ENCODE results near the gene PRSS1.

Gene PRSS1

DNA sequence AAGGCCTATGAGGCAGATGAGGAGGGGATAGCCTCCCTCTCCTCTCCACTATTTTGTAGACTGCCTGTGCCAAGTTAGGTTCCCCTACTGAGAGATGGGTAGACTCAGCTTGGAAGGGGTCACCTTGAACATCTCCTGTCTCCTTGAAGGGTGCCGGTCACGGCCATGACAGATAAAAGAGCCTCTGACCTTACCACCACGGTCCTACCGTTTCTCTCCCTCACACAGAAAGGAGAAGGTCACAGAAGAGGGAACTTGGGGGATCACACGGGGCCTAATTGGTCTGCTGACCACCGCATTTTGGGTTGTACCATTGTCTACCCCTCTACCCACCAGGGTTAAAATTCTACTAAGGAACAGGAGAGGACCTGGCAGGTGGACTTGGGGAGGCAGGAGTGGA lies 38.5 kb downstream of the PRSS1 start:
- H3K27me3 ChIP-seq (ENCODE audit: control insufficient read depth, insufficient read depth, low read length): peaks cover 3% of the 10 kb centered on the region
- no peaks in the 10 kb centered on the region for H3K4me1 ChIP-seq (ENCODE audit: control insufficient read depth, insufficient read depth, low read length)
- no peak overlapping the region for H3K9ac ChIP-seq (ENCODE audit: low read depth, low read length)
- H3K4me3 ChIP-seq (ENCODE audit: low read depth, low read length): no peak overlapping the region
- H3K36me3 ChIP-seq (ENCODE audit: control insufficient read depth, insufficient read depth, low read length): no peaks in the 10 kb centered on the region
- no peak overlapping the region for H3K27ac ChIP-seq (ENCODE audit: low read depth, low read length)
- H3K9me3 ChIP-seq (ENCODE audit: control insufficient read depth, insufficient read depth, low read length): no peaks in the 10 kb centered on the region

GRCh38 chr7:142788303-142789289 lies 39.3 kb downstream of the PRSS1 start:
- no peak overlapping the region for H3K9ac ChIP-seq (ENCODE audit: low read depth, low read length)
- 0 out of 2 replicates have a peak, but pooled peaks cover 4% of the 10 kb centered on the region for H3K27me3 ChIP-seq (ENCODE audit: control insufficient read depth, insufficient read depth, low read length)
- H3K4me1 ChIP-seq (ENCODE audit: control insufficient read depth, insufficient read depth, low read length): no peaks in the 10 kb centered on the region
- no peak overlapping the region for H3K27ac ChIP-seq (ENCODE audit: low read depth, low read length)
- H3K9me3 ChIP-seq (ENCODE audit: control insufficient read depth, insufficient read depth, low read length): no peaks in the 10 kb centered on the region
- H3K4me3 ChIP-seq (ENCODE audit: low read depth, low read length): no peak overlapping the region
- no peaks in the 10 kb centered on the region for H3K36me3 ChIP-seq (ENCODE audit: control insufficient read depth, insufficient read depth, low read length)

DNA sequence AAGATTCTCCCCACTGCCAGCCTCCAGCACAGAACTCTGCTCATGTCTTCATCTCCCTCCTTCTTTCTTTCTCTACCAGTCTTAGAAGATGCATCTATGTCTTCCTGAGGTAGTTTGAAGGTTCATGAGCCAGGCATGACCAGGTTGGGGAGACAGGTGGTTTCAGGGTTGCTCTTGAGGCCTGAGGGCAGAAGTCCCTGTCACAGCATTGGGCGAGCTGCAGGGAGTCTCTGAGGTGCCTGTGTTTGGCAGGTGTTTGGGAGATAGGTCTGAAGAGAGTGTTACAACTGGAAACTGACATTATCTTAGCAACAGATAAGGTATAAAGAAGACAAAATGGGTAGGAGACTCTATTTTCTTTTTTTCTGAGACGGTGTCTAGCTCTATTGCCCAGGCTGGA lies 40.2 kb downstream of the PRSS1 start:
- Histone ChIP-seq H3K4me3 (ENCODE audit: low read depth, low read length) (no peak overlapping the region), H3K27me3 (ENCODE audit: control insufficient read depth, insufficient read depth, low read length) (peaks cover 12% of the 10 kb centered on the region), H3K4me1 (ENCODE audit: control insufficient read depth, insufficient read depth, low read length) (no peaks in the 10 kb centered on the region), H3K36me3 (ENCODE audit: control insufficient read depth, insufficient read depth, low read length) (no peaks in the 10 kb centered on the region), H3K9ac (ENCODE audit: low read depth, low read length) (no peak overlapping the region), H3K9me3 (ENCODE audit: control insufficient read depth, insufficient read depth, low read length) (no peaks in the 10 kb centered on the region), H3K27ac (ENCODE audit: low read depth, low read length) (no peak overlapping the region)

GRCh38 chr7:142790056-142790455 lies 40.8 kb downstream of the PRSS1 start:
- no peak overlapping the region for H3K9ac ChIP-seq (ENCODE audit: low read depth, low read length)
- H3K36me3 ChIP-seq (ENCODE audit: control insufficient read depth, insufficient read depth, low read length): no peaks in the 10 kb centered on the region
- no peaks in the 10 kb centered on the region for H3K9me3 ChIP-seq (ENCODE audit: control insufficient read depth, insufficient read depth, low read length)
- H3K27me3 ChIP-seq (ENCODE audit: control insufficient read depth, insufficient read depth, low read length): peaks cover 18% of the 10 kb centered on the region
- no peak overlapping the region for H3K4me3 ChIP-seq (ENCODE audit: low read depth, low read length)
- H3K27ac ChIP-seq (ENCODE audit: low read depth, low read length): no peak overlapping the region
- peaks cover 5% of the 10 kb centered on the region for H3K4me1 ChIP-seq (ENCODE audit: control insufficient read depth, insufficient read depth, low read length)

DNA sequence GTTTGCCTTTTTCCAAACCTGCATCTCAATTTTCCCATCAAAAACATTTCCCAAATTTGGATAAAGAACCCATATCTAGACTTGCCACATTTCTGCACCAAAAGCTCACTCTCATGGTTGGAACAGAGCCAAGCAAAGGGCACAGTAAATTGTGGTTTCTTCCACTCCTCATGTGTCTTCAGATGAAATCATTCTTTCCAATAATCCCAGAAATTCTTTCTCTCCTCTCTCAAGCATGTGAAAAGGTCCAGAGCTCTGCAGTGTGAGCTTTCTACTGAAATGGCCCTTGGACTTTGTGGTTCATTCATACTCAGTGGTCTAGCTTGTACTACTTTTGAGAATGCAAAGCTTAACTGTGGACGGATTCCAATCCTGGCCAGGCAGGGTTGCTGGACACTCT lies 41.3 kb downstream of the PRSS1 start:
- H3K4me3 ChIP-seq (ENCODE audit: low read depth, low read length): no peak overlapping the region
- no peak overlapping the region for H3K9ac ChIP-seq (ENCODE audit: low read depth, low read length)
- H3K27ac ChIP-seq (ENCODE audit: low read depth, low read length): no peak overlapping the region
- H3K9me3 ChIP-seq (ENCODE audit: control insufficient read depth, insufficient read depth, low read length): no peaks in the 10 kb centered on the region
- no peaks in the 10 kb centered on the region for H3K36me3 ChIP-seq (ENCODE audit: control insufficient read depth, insufficient read depth, low read length)
- H3K27me3 ChIP-seq (ENCODE audit: control insufficient read depth, insufficient read depth, low read length): peaks cover 23% of the 10 kb centered on the region
- H3K4me1 ChIP-seq (ENCODE audit: control insufficient read depth, insufficient read depth, low read length): peaks cover 10% of the 10 kb centered on the region

DNA sequence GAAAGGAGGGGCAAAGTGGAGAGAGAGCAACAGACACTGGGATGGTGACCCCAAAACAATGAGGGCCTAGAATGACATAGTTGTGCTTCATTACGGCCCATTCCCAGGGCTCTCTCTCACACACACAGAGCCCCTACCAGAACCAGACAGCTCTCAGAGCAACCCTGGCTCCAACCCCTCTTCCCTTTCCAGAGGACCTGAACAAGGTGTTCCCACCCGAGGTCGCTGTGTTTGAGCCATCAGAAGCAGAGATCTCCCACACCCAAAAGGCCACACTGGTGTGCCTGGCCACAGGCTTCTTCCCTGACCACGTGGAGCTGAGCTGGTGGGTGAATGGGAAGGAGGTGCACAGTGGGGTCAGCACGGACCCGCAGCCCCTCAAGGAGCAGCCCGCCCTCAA lies 42.2 kb downstream of the PRSS1 start:
- Histone ChIP-seq H3K27me3 (ENCODE audit: control insufficient read depth, insufficient read depth, low read length) (peaks cover 32% of the 10 kb centered on the region), H3K9ac (ENCODE audit: low read depth, low read length) (no peak overlapping the region), H3K36me3 (ENCODE audit: control insufficient read depth, insufficient read depth, low read length) (no peaks in the 10 kb centered on the region), H3K4me1 (ENCODE audit: control insufficient read depth, insufficient read depth, low read length) (peaks cover 18% of the 10 kb centered on the region), H3K4me3 (ENCODE audit: low read depth, low read length) (no peak overlapping the region), H3K9me3 (ENCODE audit: control insufficient read depth, insufficient read depth, low read length) (no peaks in the 10 kb centered on the region), H3K27ac (ENCODE audit: low read depth, low read length) (no peak overlapping the region)

GRCh38 chr7:142792129-142792528 lies 42.9 kb downstream of the PRSS1 start:
- peaks cover 18% of the 10 kb centered on the region for H3K4me1 ChIP-seq (ENCODE audit: control insufficient read depth, insufficient read depth, low read length)
- H3K27ac ChIP-seq (ENCODE audit: low read depth, low read length): no peak overlapping the region
- H3K9me3 ChIP-seq (ENCODE audit: control insufficient read depth, insufficient read depth, low read length): no peaks in the 10 kb centered on the region
- H3K36me3 ChIP-seq (ENCODE audit: control insufficient read depth, insufficient read depth, low read length): no peaks in the 10 kb centered on the region
- H3K9ac ChIP-seq (ENCODE audit: low read depth, low read length): no peak overlapping the region
- H3K27me3 ChIP-seq (ENCODE audit: control insufficient read depth, insufficient read depth, low read length): peaks cover 39% of the 10 kb centered on the region
- H3K4me3 ChIP-seq (ENCODE audit: low read depth, low read length): no peak overlapping the region

DNA sequence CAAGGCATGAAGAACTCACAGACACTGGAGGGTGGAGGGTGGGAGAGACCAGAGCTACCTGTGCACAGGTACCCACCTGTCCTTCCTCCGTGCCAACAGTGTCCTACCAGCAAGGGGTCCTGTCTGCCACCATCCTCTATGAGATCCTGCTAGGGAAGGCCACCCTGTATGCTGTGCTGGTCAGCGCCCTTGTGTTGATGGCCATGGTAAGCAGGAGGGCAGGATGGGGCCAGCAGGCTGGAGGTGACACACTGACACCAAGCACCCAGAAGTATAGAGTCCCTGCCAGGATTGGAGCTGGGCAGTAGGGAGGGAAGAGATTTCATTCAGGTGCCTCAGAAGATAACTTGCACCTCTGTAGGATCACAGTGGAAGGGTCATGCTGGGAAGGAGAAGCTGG lies 43.3 kb downstream of the PRSS1 start:
- Histone ChIP-seq H3K27me3 (ENCODE audit: control insufficient read depth, insufficient read depth, low read length) (peaks cover 43% of the 10 kb centered on the region), H3K9ac (ENCODE audit: low read depth, low read length) (no peak overlapping the region), H3K4me1 (ENCODE audit: control insufficient read depth, insufficient read depth, low read length) (peaks cover 18% of the 10 kb centered on the region), H3K36me3 (ENCODE audit: control insufficient read depth, insufficient read depth, low read length) (no peaks in the 10 kb centered on the region), H3K4me3 (ENCODE audit: low read depth, low read length) (no peak overlapping the region), H3K27ac (ENCODE audit: low read depth, low read length) (no peak overlapping the region), H3K9me3 (ENCODE audit: control insufficient read depth, insufficient read depth, low read length) (no peaks in the 10 kb centered on the region)

DNA sequence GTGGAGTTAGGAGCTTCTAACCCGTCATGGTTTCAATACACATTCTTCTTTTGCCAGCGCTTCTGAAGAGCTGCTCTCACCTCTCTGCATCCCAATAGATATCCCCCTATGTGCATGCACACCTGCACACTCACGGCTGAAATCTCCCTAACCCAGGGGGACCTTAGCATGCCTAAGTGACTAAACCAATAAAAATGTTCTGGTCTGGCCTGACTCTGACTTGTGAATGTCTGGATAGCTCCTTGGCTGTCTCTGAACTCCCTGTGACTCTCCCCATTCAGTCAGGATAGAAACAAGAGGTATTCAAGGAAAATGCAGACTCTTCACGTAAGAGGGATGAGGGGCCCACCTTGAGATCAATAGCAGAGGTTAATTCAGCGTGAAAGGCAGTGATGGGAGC lies 43.9 kb downstream of the PRSS1 start:
- Histone ChIP-seq H3K4me1 (ENCODE audit: control insufficient read depth, insufficient read depth, low read length) (peaks cover 20% of the 10 kb centered on the region), H3K9me3 (ENCODE audit: control insufficient read depth, insufficient read depth, low read length) (no peaks in the 10 kb centered on the region), H3K4me3 (ENCODE audit: low read depth, low read length) (no peak overlapping the region), H3K27me3 (ENCODE audit: control insufficient read depth, insufficient read depth, low read length) (peaks cover 49% of the 10 kb centered on the region), H3K27ac (ENCODE audit: low read depth, low read length) (no peak overlapping the region), H3K36me3 (ENCODE audit: control insufficient read depth, insufficient read depth, low read length) (no peaks in the 10 kb centered on the region), H3K9ac (ENCODE audit: low read depth, low read length) (no peak overlapping the region)

DNA sequence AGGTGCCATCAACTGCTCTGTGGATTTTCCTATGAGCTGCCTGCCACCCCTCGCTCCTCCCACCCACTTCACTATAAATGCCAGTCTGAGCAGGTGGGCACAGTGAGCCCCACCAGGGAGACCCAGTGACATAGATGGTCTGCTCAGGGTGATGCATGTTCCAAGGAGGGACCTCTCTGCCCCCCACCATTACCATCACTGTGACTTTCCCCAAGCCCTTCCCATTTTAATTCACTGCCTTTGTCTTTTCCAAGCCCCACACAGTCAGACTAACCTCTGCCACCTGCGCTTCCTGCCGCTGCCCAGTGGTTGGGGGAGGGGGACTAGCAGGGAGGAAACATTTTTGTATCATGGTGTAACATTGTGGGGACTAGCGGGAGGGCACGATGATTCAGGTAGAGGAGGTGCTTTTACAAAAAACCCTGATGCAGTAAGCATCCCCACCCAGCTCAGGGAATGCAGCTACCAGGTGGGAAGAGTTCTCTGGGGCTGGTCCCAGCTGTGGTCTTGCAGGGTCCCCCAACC lies 46.1 kb downstream of the PRSS1 start:
- Histone ChIP-seq H3K4me1 (ENCODE audit: control insufficient read depth, insufficient read depth, low read length) (peaks cover 38% of the 10 kb centered on the region), H3K9ac (ENCODE audit: low read depth, low read length) (peak overlapping the region; percentile 55; the same call in 1 of the 2 replicates), H3K27ac (ENCODE audit: low read depth, low read length) (peak overlapping the region; percentile 73), H3K27me3 (ENCODE audit: control insufficient read depth, insufficient read depth, low read length) (peaks cover 71% of the 10 kb centered on the region), H3K4me3 (ENCODE audit: low read depth, low read length) (peak overlapping the region; percentile 74), H3K9me3 (ENCODE audit: control insufficient read depth, insufficient read depth, low read length) (no peaks in the 10 kb centered on the region), H3K36me3 (ENCODE audit: control insufficient read depth, insufficient read depth, low read length) (no peaks in the 10 kb centered on the region)

DNA sequence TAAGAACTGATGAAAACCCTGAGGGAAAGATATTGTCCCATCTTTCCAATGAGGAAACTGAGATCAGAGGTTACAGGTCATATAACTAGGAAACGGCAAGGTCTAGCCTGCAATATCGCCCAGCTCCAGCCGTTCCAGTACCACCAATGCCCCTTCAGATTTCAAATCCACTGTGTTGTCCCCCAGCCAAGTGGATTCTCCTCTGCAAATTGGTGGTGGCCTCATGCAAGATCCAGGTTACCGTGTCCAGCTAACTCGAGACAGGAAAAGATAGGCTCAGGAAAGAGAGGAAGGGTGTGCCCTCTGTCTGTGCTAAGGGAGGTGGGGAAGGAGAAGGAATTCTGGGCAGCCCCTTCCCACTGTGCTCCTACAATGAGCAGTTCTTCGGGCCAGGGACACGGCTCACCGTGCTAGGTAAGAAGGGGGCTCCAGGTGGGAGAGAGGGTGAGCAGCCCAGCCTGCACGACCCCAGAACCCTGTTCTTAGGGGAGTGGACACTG lies 46.8 kb downstream of the PRSS1 start:
- Histone ChIP-seq H3K9me3 (ENCODE audit: control insufficient read depth, insufficient read depth, low read length) (no peaks in the 10 kb centered on the region), H3K27ac (ENCODE audit: low read depth, low read length) (peak overlapping the region; percentile 73), H3K36me3 (ENCODE audit: control insufficient read depth, insufficient read depth, low read length) (no peaks in the 10 kb centered on the region), H3K4me3 (ENCODE audit: low read depth, low read length) (peak overlapping the region; percentile 74), H3K27me3 (ENCODE audit: control insufficient read depth, insufficient read depth, low read length) (peaks cover 77% of the 10 kb centered on the region), H3K4me1 (ENCODE audit: control insufficient read depth, insufficient read depth, low read length) (peaks cover 38% of the 10 kb centered on the region), H3K9ac (ENCODE audit: low read depth, low read length) (peak overlapping the region; percentile 55)
